ENCODE data around the gene MAK. TPM values are rescaled to one million over a fixed set of nuclear protein-coding genes. Genes with fewer than 3 reads are reported as not detected.

MAK gene
- polyA plus RNA-seq, 1 donor from 2014 or later: not detected

GRCh38 chr6:10793035-10793434 lies 45.3 kb downstream of the MAK start:
- Histone ChIP-seq H3K9me2 (ENCODE audit: insufficient read depth, low read length) (no peaks in the 10 kb centered on the region), H3K36me3 (ENCODE audit: insufficient read depth, low read length) (peaks cover 4% of the 10 kb centered on the region)

GRCh38 chr6:10792101-10792500 lies 46.2 kb downstream of the MAK start:
- Histone ChIP-seq H3K4me3 (ENCODE audit: low read length) (no peak overlapping the region), H3K79me2 (replicated peaks; ENCODE audit: insufficient read depth, low read length) (no peaks in the 10 kb centered on the region), H3K27me3 (ENCODE audit: insufficient read depth, low read depth, low read length) (no peaks in the 10 kb centered on the region), H3K9me2 (ENCODE audit: insufficient read depth, low read length) (no peaks in the 10 kb centered on the region), H3K9ac (ENCODE audit: low read length) (no peak overlapping the region), H3K9me3 (ENCODE audit: low read length) (no peaks in the 10 kb centered on the region), H2AFZ (ENCODE audit: low read depth, low read length) (no peak overlapping the region), H3K27ac (ENCODE audit: low read length) (no peak overlapping the region), H3K36me3 (ENCODE audit: insufficient read depth, low read length) (peaks cover 4% of the 10 kb centered on the region), H3K4me2 (ENCODE audit: low read length) (no peak overlapping the region), H4K20me1 (ENCODE audit: insufficient read depth) (no peaks in the 10 kb centered on the region), H3F3A (ENCODE audit: insufficient read depth, low read length, poor library complexity, severe bottlenecking) (no peaks in the 10 kb centered on the region)
- TF ChIP-seq CTCF (IDR thresholded peaks at IDR 0.05; ENCODE audit: poor library complexity, severe bottlenecking) (no peak), EP300 (conservative IDR thresholded peaks at IDR 0.05; ENCODE audit: poor library complexity, severe bottlenecking) (no peak), REST (IDR thresholded peaks at IDR 0.05; ENCODE audit: borderline replicate concordance) (no peak), POLR2AphosphoS5 (IDR thresholded peaks at IDR 0.05) (no peak), RAD21 (conservative IDR thresholded peaks at IDR 0.05) (no peak), EZH2 (IDR thresholded peaks at IDR 0.05; ENCODE audit: borderline replicate concordance, insufficient read depth, low read length, poor library complexity, severe bottlenecking) (no peak), TAF1 (IDR thresholded peaks at IDR 0.05; ENCODE audit: low read depth) (no peak)

More at GRCh38 chr6:10793035-10793434, 45.3 kb downstream of the MAK start:
- Histone ChIP-seq H3F3A (ENCODE audit: insufficient read depth, low read length, poor library complexity, severe bottlenecking) (no peaks in the 10 kb centered on the region), H3K4me2 (ENCODE audit: low read length) (no peak overlapping the region), H3K9ac (ENCODE audit: low read length) (no peak overlapping the region), H3K27me3 (ENCODE audit: insufficient read depth, low read depth, low read length) (no peaks in the 10 kb centered on the region), H4K20me1 (ENCODE audit: insufficient read depth) (no peaks in the 10 kb centered on the region), H3K27ac (ENCODE audit: low read length) (no peak overlapping the region), H3K4me3 (ENCODE audit: low read length) (no peak overlapping the region), H3K9me3 (ENCODE audit: low read length) (no peaks in the 10 kb centered on the region), H3K79me2 (replicated peaks; ENCODE audit: insufficient read depth, low read length) (no peaks in the 10 kb centered on the region), H2AFZ (ENCODE audit: low read depth, low read length) (no peak overlapping the region)
- no peak for TF ChIP-seq POLR2AphosphoS5 (IDR thresholded peaks at IDR 0.05)
- TF ChIP-seq EP300 (conservative IDR thresholded peaks at IDR 0.05; ENCODE audit: poor library complexity, severe bottlenecking): no peak
- TF ChIP-seq SMC3 (conservative IDR thresholded peaks at IDR 0.05; ENCODE audit: poor library complexity): no peak
- no peak for TF ChIP-seq MXI1 (conservative IDR thresholded peaks at IDR 0.05; ENCODE audit: poor library complexity, severe bottlenecking)
- TF ChIP-seq EZH2 (IDR thresholded peaks at IDR 0.05; ENCODE audit: borderline replicate concordance, insufficient read depth, low read length, poor library complexity, severe bottlenecking): no peak
- no peak for TF ChIP-seq CTCF (IDR thresholded peaks at IDR 0.05; ENCODE audit: poor library complexity, severe bottlenecking)
- no peak for TF ChIP-seq REST (IDR thresholded peaks at IDR 0.05; ENCODE audit: borderline replicate concordance)
- no peak for TF ChIP-seq TAF1 (IDR thresholded peaks at IDR 0.05; ENCODE audit: low read depth)
- no peak for TF ChIP-seq RAD21 (conservative IDR thresholded peaks at IDR 0.05)
